K562 (cell line): ENCODE measurements around the gene WASF3. TPM values are rescaled to one million over a fixed set of nuclear protein-coding genes. Genes with fewer than 3 reads are reported as not detected.

ENCODE experiments used
- ATAC-seq: fragments of 200-7000 bp; cut with Tn5 transposase; 3 replicates; pipeline ENCODE4 v1.9.1; 2020; ENCODE audit warnings: moderate library complexity
- BruUV-seq: library from RNA; stranded (reverse); fragments of 400-500 nt; replicated peaks from 2 replicates; lab custom pipeline; 2021; lab: Mats Ljungman, UMichigan
- CTCF ChIA-PET: fragments of 300-600 bp; formaldehyde crosslinking; extraction: SDS; loops from one replicate; lab custom pipeline; 2021; ENCODE audit warnings: low intra/inter-chr PET ratio; lab: Yijun Ruan, JAX
- POLR2A ChIA-PET: fragments of 300-600, 350-650 bp; sonication (Branson Sonifier 250); formaldehyde crosslinking; extraction: SDS; loops from one replicate; lab custom pipeline; 2021; ENCODE audit warnings: antibody characterized with exemption, inconsistent platforms; lab: Yijun Ruan, JAX
- DNase-seq, 4 experiments: peaks; one replicate each; pipeline versions ENCODE4 v3.0.0 to v3.0.0-alpha.2; 2011 to 2018; ENCODE audit warnings: low spot score in 3 of 4, mixed read lengths in 3 of 4; ENCODE audit errors: extremely low read depth in 1 of 4
- FAIRE-seq: peaks from 2 replicates; lab custom pipeline; 2011; peaks lifted over from hg19 to GRCh38; lab: Jason Lieb, UNC
- H2AFZ ChIP-seq: 2 replicates; pipeline ENCODE4 v1.6.0; 2011; ENCODE audit warnings: low read depth, low read length, control low read depth, inconsistent platforms
- H3K27ac ChIP-seq: fragments of 200-600 bp; 3 replicates; pipeline ENCODE4 v1.8.0; 2011; ENCODE audit warnings: low read depth, mild to moderate bottlenecking, control low read depth, inconsistent platforms, low read length, moderate library complexity, mixed read lengths; ENCODE audit errors: extremely low read depth
- H3K27me3 ChIP-seq, 2 experiments: fragments of 300-600 bp in 1 of 2; 2 replicates in 1 of 2; 3 replicates in 1 of 2; pipeline versions ENCODE4 v1.6.0 to v1.8.0; 2011; ENCODE audit warnings: inconsistent platforms in 2 of 2, low read length in 2 of 2, mild to moderate bottlenecking in 1 of 2, mixed read lengths in 1 of 2, moderate library complexity in 1 of 2; ENCODE audit not compliant: control insufficient read depth in 2 of 2, insufficient read depth in 2 of 2
- H3K36me3 ChIP-seq: fragments of 300-600 bp; 3 replicates; pipeline ENCODE4 v1.8.0; 2011; ENCODE audit warnings: mild to moderate bottlenecking, low read length, inconsistent platforms; ENCODE audit not compliant: control insufficient read depth, insufficient read depth
- H3K4me1 ChIP-seq, 2 experiments: fragments of 200-600 bp in 1 of 2; replicated peaks in 1 of 2; 2 replicates in 1 of 2; 3 replicates in 1 of 2; pipeline versions ENCODE4 v1.5.1 to v1.8.0; 2011; ENCODE audit warnings: inconsistent platforms in 2 of 2, low read length in 2 of 2, mild to moderate bottlenecking in 1 of 2, mixed read lengths in 1 of 2, moderate library complexity in 1 of 2; ENCODE audit not compliant: control insufficient read depth in 2 of 2, insufficient read depth in 2 of 2
- H3K4me2 ChIP-seq: 2 replicates; pipeline ENCODE4 v1.6.1; 2011; ENCODE audit warnings: low read length, control low read depth, inconsistent platforms, mixed read lengths; ENCODE audit not compliant: insufficient read depth
- H3K4me3 ChIP-seq: fragments of 200-600 bp; sonication (generic), shearing (Covaris generic); 2 replicates; pipeline ENCODE4 v1.5.1; 2016; ENCODE audit warnings: control low read depth, inconsistent platforms
- H3K79me2 ChIP-seq: fragments of 200-600 bp; 3 replicates; pipeline ENCODE4 v1.8.0; 2011; ENCODE audit warnings: low read length, inconsistent platforms; ENCODE audit not compliant: control insufficient read depth, insufficient read depth
- H3K9ac ChIP-seq, 2 experiments: 2 replicates each; pipeline versions ENCODE4 v1.6.0 to v1.6.1; 2011; ENCODE audit warnings: low read depth in 2 of 2, low read length in 2 of 2, control low read depth in 1 of 2, inconsistent platforms in 1 of 2, mild to moderate bottlenecking in 1 of 2, mixed read lengths in 1 of 2; ENCODE audit not compliant: insufficient read depth in 1 of 2
- H3K9me1 ChIP-seq: one replicate; pipeline ENCODE4 v1.6.0; 2011; ENCODE audit warnings: inconsistent platforms, mild to moderate bottlenecking, low read length, moderate library complexity; ENCODE audit not compliant: control insufficient read depth, insufficient read depth
- H3K9me3 ChIP-seq: replicated peaks from 2 replicates; pipeline ENCODE4 v1.5.1; 2011; ENCODE audit warnings: low read depth, low read length, inconsistent platforms; ENCODE audit not compliant: control insufficient read depth, insufficient read depth
- H4K20me1 ChIP-seq: replicated peaks from 2 replicates; pipeline ENCODE4 v1.6.1; 2011; ENCODE audit warnings: low read length, inconsistent platforms, mixed read lengths; ENCODE audit not compliant: control insufficient read depth, insufficient read depth
- ARID1B ChIP-seq: fragments of 450-650 bp; IDR thresholded peaks from 2 replicates; pipeline ENCODE4 v1.6.1; 2016; ENCODE audit warnings: antibody characterized with exemption, mild to moderate bottlenecking, inconsistent platforms
- HMGXB4 ChIP-seq: sonication (generic); formaldehyde crosslinking; IDR thresholded peaks from 2 replicates; pipeline ENCODE4 v1.8.1; 2023; ENCODE audit warnings: mild to moderate bottlenecking, missing genetic modification reagents
- HNRNPLL ChIP-seq: fragments of 200-400 bp; formaldehyde crosslinking; IDR thresholded peaks from 2 replicates; pipeline ENCODE4 v1.6.1; 2017; ENCODE audit warnings: low read length, low read depth, mild to moderate bottlenecking; ENCODE audit not compliant: poor library complexity, severe bottlenecking
- KDM2B ChIP-seq: fragments of 250-450 bp; sonication (Bioruptor Pico); IDR thresholded peaks from 2 replicates; pipeline ENCODE4 v1.8.0; 2021; ENCODE audit warnings: mild to moderate bottlenecking, moderate library complexity
- MEF2A ChIP-seq: IDR thresholded peaks from 2 replicates; pipeline ENCODE4 v1.6.1; 2011; ENCODE audit warnings: low read depth, mild to moderate bottlenecking, low read length, moderate library complexity; ENCODE audit not compliant: control insufficient read depth
- NCOA2 ChIP-seq, 2 experiments: fragments of 450-650 bp; IDR thresholded peaks; 2 replicates each; pipeline ENCODE4 v1.6.1; 2018; ENCODE audit warnings: mild to moderate bottlenecking in 2 of 2, moderate library complexity in 1 of 2; ENCODE audit not compliant: partially characterized antibody in 2 of 2
- NUFIP1 ChIP-seq: fragments of 450-650 bp; IDR thresholded peaks from 2 replicates; pipeline ENCODE4 v1.6.1; 2018; ENCODE audit not compliant: partially characterized antibody
- SP2 ChIP-seq: IDR thresholded peaks from 2 replicates; pipeline ENCODE4 v1.6.1; 2011; ENCODE audit warnings: mild to moderate bottlenecking, low read depth, low read length, moderate library complexity; ENCODE audit not compliant: poor library complexity, severe bottlenecking; ENCODE audit errors: extremely low read depth
- TARDBP ChIP-seq: fragments of 450-650 bp; IDR thresholded peaks from 2 replicates; pipeline ENCODE4 v1.6.1; 2016
- TEAD1 ChIP-seq, 2 experiments: fragments of 450-650 bp in 1 of 2; sonication (generic) in 1 of 2; formaldehyde crosslinking; IDR thresholded peaks; 2 replicates each; pipeline versions ENCODE4 v1.4.0 to v1.8.0; 2020 to 2022; ENCODE audit warnings: mild to moderate bottlenecking in 2 of 2, missing genetic modification reagents in 1 of 2
- TGIF2 ChIP-seq: sonication (generic); formaldehyde crosslinking; IDR thresholded peaks from 2 replicates; pipeline ENCODE4 v1.8.1; 2022; ENCODE audit warnings: mild to moderate bottlenecking, missing genetic modification reagents, moderate library complexity
- ZEB2 ChIP-seq: fragments of 450-650 bp; IDR thresholded peaks from 2 replicates; pipeline ENCODE4 v1.6.1; 2016
- WGBS: fragments of 100-300 bp; shearing (Covaris generic); methylation state at CpG from one replicate; pipeline ENCODE4 v1.1.6; 2016; ENCODE audit warnings: low coverage, mixed read lengths; ENCODE audit not compliant: insufficient coverage; ENCODE audit errors: missing lambda C conversion rate; 5-methylcytosine and 5-hydroxymethylcytosine counted together
- in situ Hi-C: fragments of 300-500 bp; cut with MboI; formaldehyde crosslinking; loops from 4 replicates; pipeline ENCODE4 v1.15.0; 2018; ENCODE audit warnings: inconsistent platforms, mixed read lengths
- intact Hi-C: fragments of 100-400 bp; cut with micrococcal nuclease; formaldehyde crosslinking; loops from 2 replicates; pipeline ENCODE4 v1.14.2; 2022
- polyA plus RNA-seq, 8 experiments: library from polyadenylated mRNA; depleted of rRNA in 4 of 8; stranded (reverse) in 5 of 8; unstranded in 3 of 8; fragments of >200 nt; fragmentation: Nextera tagmentation in 2 of 8; fragmentation: Illumina TruSeq in 1 of 8; extraction: Ambion mirVana in 2 of 8; extraction: Trizol in 1 of 8; gene quantifications; 2 replicates each; pipeline versions ENCODE4 v1.2.1 to v1.2.3, GENCODE V29; 2011 to 2014; ENCODE audit warnings: inconsistent platforms in 1 of 8, missing spikeins in 1 of 8
- total RNA-seq, 7 experiments: library from RNA; depleted of rRNA in 6 of 7; stranded (reverse); fragments of >200 nt in 6 of 7; fragmentation: Illumina TruSeq in 2 of 7; extraction: Trizol in 2 of 7; gene quantifications; 2 replicates each; pipeline versions ENCODE4 v1.2.1 to v1.2.3, GENCODE V29; 2011 to 2021; ENCODE audit warnings: low replicate concordance in 1 of 7

Gene WASF3
- total and polyA plus RNA-seq, 9 of the 15 experiments (the other 6 are each of a cell fraction or from before 2014, with no cell fraction given): 0.04 to 0.43 (median 0.11) TPM

- no peak overlapping the region for H3K27ac ChIP-seq
- CTCF ChIA-PET: no interaction called here
- H3K9me1 ChIP-seq: no peaks in the 10 kb centered on the region
- WGBS: 1% methylated on average over 8 of the region's 8 CpGs
- H3K79me2 ChIP-seq: no peaks in the 10 kb centered on the region
- H3K4me2 ChIP-seq: no peak overlapping the region
- no peak overlapping the region for H3K4me3 ChIP-seq
- in situ Hi-C loops: no loop called here
- H3K4me1 ChIP-seq: peaks cover 0 to 14% of the 10 kb centered on the region in 2 experiments; a peak in 2 of 5 replicates
- no peak for DNase-seq
- H3K27me3 ChIP-seq: peaks cover 0 to 3% of the 10 kb centered on the region in 2 experiments; a peak in 1 of 5 replicates
- H2AFZ ChIP-seq: no peak overlapping the region
- no peaks in the 10 kb centered on the region for H4K20me1 ChIP-seq
- FAIRE-seq: no peak
- BruUV-seq: no TSS peak
- no peak overlapping the region for H3K9ac ChIP-seq
- TF ChIP-seq TEAD1 (CRISPR knock-in tag; IDR thresholded peaks at IDR 0.05): no peak
- TF ChIP-seq, all 486 proteins: peak for 0
- POLR2A ChIA-PET: interaction anchor here (0.7 kb wide), 1 partner anchor 45 kb away, joined by 3 read pairs; no protein-coding TSS in a partner anchor
- no peaks in the 10 kb centered on the region for H3K36me3 ChIP-seq
- intact Hi-C loops: no loop called here
- ATAC-seq: no peak
- H3K9me3 ChIP-seq: no peaks in the 10 kb centered on the region
Observed at GRCh38 chr13:26561651-26562511, 4.4 kb downstream of the WASF3 start.

- Histone ChIP-seq H2AFZ (no peak overlapping the region), H3K27ac (no peak overlapping the region), H3K4me1 (peaks cover 0 to 10% of the 10 kb centered on the region in 2 experiments; a peak in 2 of 5 replicates), H3K36me3 (no peaks in the 10 kb centered on the region), H3K9me1 (no peaks in the 10 kb centered on the region), H3K79me2 (no peaks in the 10 kb centered on the region), H3K4me3 (no peak overlapping the region), H3K9me3 (no peaks in the 10 kb centered on the region), H3K9ac (no peak overlapping the region), H4K20me1 (no peaks in the 10 kb centered on the region), H3K27me3 (peaks cover 0 to 3% of the 10 kb centered on the region in 2 experiments; a peak in 1 of 5 replicates), H3K4me2 (no peak overlapping the region)
- ATAC-seq (no peak), FAIRE-seq (no peak), DNase-seq (no peak)
- ChIA-PET CTCF (no interaction called here), POLR2A (no interaction called here)
- no TSS peak for BruUV-seq
- in situ Hi-C loops: no loop called here
- intact Hi-C loops: no loop called here
- WGBS: no CpG with 5 or more reads among the region's 2 CpGs
- TF ChIP-seq SP2: no peak
- no peak for TF ChIP-seq MEF2A
- TF ChIP-seq TGIF2 (CRISPR knock-in tag): no peak
- TF ChIP-seq HNRNPLL: no peak
- TF ChIP-seq TARDBP: no peak
- no peak for TF ChIP-seq KDM2B (CRISPR knock-in tag)
- no peak for TF ChIP-seq NCOA2 (IDR thresholded peaks at IDR 0.05; ENCODE audit: partially characterized antibody in 2 of 2)
- TF ChIP-seq NUFIP1: no peak
- no peak for TF ChIP-seq ARID1B
- no peak for TF ChIP-seq ZEB2
- no peak for TF ChIP-seq HMGXB4 (CRISPR knock-in tag)
Observed at GRCh38 chr13:26562512-26562890, 5.0 kb downstream of the WASF3 start.
